IPS-NIHi7 (cell line): ENCODE data around the gene CFAP58.
"Not testable (repeated sequence)": the region's sequence is repeated elsewhere in the genome, so short reads cannot be mapped to it uniquely, and the experiment has no call there.

ENCODE experiments used
- DNase-seq: peaks from one replicate; pipeline ENCODE4 v3.0.0; 2012; ENCODE audit warnings: mixed read lengths; ENCODE audit errors: extremely low spot score

Gene CFAP58

GRCh38 chr10:104434601-104435000 is 81.0 kb downstream of the CFAP58 start:
- no peak for DNase-seq

- DNase-seq = no peak
Measured at GRCh38 chr10:104435822-104436221, 82.2 kb downstream of the CFAP58 start.

- DNase-seq = no peak
Measured at GRCh38 chr10:104437226-104437625, 83.6 kb downstream of the CFAP58 start.

- no peak for DNase-seq
Measured at GRCh38 chr10:104440221-104440620, 86.6 kb downstream of the CFAP58 start.

GRCh38 chr10:104441329-104442000 is 87.8 kb downstream of the CFAP58 start:
- no peak for DNase-seq

- no peak for DNase-seq
Measured at GRCh38 chr10:104445359-104445758, 91.7 kb downstream of the CFAP58 start.

- no peak for DNase-seq
Measured at GRCh38 chr10:104446151-104446550, 92.5 kb downstream of the CFAP58 start.

GRCh38 chr10:104447331-104447730 is 93.7 kb downstream of the CFAP58 start:
- no peak for DNase-seq

- no peak for DNase-seq
Measured at GRCh38 chr10:104447906-104448305, 94.3 kb downstream of the CFAP58 start.

GRCh38 chr10:104449391-104449790 is 95.8 kb downstream of the CFAP58 start:
- no peak for DNase-seq

- no peak for DNase-seq
Measured at GRCh38 chr10:104450490-104450889, 96.9 kb downstream of the CFAP58 start.

GRCh38 chr10:104450954-104451353 is 97.3 kb downstream of the CFAP58 start:
- no peak for DNase-seq

GRCh38 chr10:104452977-104453376 is 99.3 kb downstream of the CFAP58 start:
- no peak for DNase-seq

GRCh38 chr10:104456802-104457542 is 103.3 kb downstream of the CFAP58 start:
- no peak for DNase-seq

GRCh38 chr10:104457543-104457828 is 103.9 kb downstream of the CFAP58 start:
- DNase-seq = no peak

- not testable (repeated sequence) for DNase-seq
Measured at GRCh38 chr10:104465575-104465974, 111.9 kb downstream of the CFAP58 start.

- not testable (repeated sequence) for DNase-seq
Measured at GRCh38 chr10:104468818-104469217, 115.2 kb downstream of the CFAP58 start.

- no peak for DNase-seq
Measured at GRCh38 chr10:104472505-104472904, 118.9 kb downstream of the CFAP58 start.

GRCh38 chr10:104472957-104473745 is 119.5 kb downstream of the CFAP58 start:
- DNase-seq = no peak

- no peak for DNase-seq
Measured at GRCh38 chr10:104478380-104478779, 124.7 kb downstream of the CFAP58 start.

- DNase-seq = no peak
Measured at GRCh38 chr10:104479906-104480593, 126.4 kb downstream of the CFAP58 start.

- DNase-seq = no peak
Measured at GRCh38 chr10:104480797-104481196, 127.2 kb downstream of the CFAP58 start.
